IgD-negative memory B cell (primary cell): ENCODE results near the gene DOCK8. TPM values are rescaled to one million over a fixed set of nuclear protein-coding genes. Genes with fewer than 3 reads are reported as not detected.

Experiments
- H3K27ac Mint-ChIP-seq, 3 donors: one replicate each; pipeline ENCODE4 v1.8.0; 2020 to 2022; ENCODE audit warnings: mild to moderate bottlenecking in 3 of 3, mixed read lengths in 3 of 3, moderate library complexity in 1 of 3
- H3K27me3 Mint-ChIP-seq: one replicate; pipeline ENCODE4 v1.8.0; 2021; ENCODE audit warnings: mixed read lengths
- H3K36me3 Mint-ChIP-seq: one replicate; pipeline ENCODE4 v1.8.0; 2020; ENCODE audit warnings: mild to moderate bottlenecking, mixed read lengths
- H3K4me1 Mint-ChIP-seq, 3 donors: one replicate each; pipeline ENCODE4 v1.8.0; 2020 to 2022; ENCODE audit warnings: mixed read lengths in 3 of 3, mild to moderate bottlenecking in 1 of 3
- H3K4me3 Mint-ChIP-seq, 4 donors: one replicate each; pipeline ENCODE4 v1.8.0; 2020 to 2022; ENCODE audit warnings: mild to moderate bottlenecking in 4 of 4, mixed read lengths in 4 of 4, moderate library complexity in 3 of 4
- H3K9me3 Mint-ChIP-seq, 3 donors: one replicate each; pipeline ENCODE4 v1.8.0; 2020 to 2021; ENCODE audit warnings: mixed read lengths in 3 of 3, mild to moderate bottlenecking in 1 of 3
- polyA plus RNA-seq: library from polyadenylated mRNA; unstranded; fragments of 300-500 nt; fragmentation: Illumina TruSeq; gene quantifications from one replicate; pipeline ENCODE4 v1.2.3, GENCODE V29; 2021

Gene DOCK8
- polyA plus RNA-seq, 1 donor from 2014 or later: 76.8 TPM

GRCh38 chr9:438961-439768, 224.5 kb downstream of the DOCK8 start:
- Mint-ChIP-seq H3K9me3 (no peaks in the 10 kb centered on the region), H3K27me3 (no peaks in the 10 kb centered on the region), H3K4me3 (no peak overlapping the region), H3K36me3 (no peaks in the 10 kb centered on the region), H3K4me1 (peaks cover 0 to 2% (median 0%) of the 10 kb centered on the region in 3 donors), H3K27ac (no peak overlapping the region)

GRCh38 chr9:441126-441525, 226.5 kb downstream of the DOCK8 start:
- Mint-ChIP-seq H3K27ac (peak overlapping the region in 2 of 3 donors; percentile 46 to 85), H3K36me3 (no peaks in the 10 kb centered on the region), H3K27me3 (no peaks in the 10 kb centered on the region), H3K4me1 (peaks cover 0 to 2% (median 0%) of the 10 kb centered on the region in 3 donors), H3K4me3 (no peak overlapping the region), H3K9me3 (no peaks in the 10 kb centered on the region)

- H3K4me1 Mint-ChIP-seq: peaks cover 7 to 8% (median 8%) of the 10 kb centered on the region in 3 donors
- H3K27ac Mint-ChIP-seq: no peak overlapping the region
These were observed 229.9 kb downstream of the DOCK8 start for GRCh38 chr9:444528-444927.

GRCh38 chr9:445033-445432, 230.4 kb downstream of the DOCK8 start:
- H3K4me1 Mint-ChIP-seq: peaks cover 7 to 8% (median 8%) of the 10 kb centered on the region in 3 donors
- no peaks in the 10 kb centered on the region for H3K27me3 Mint-ChIP-seq
- no peaks in the 10 kb centered on the region for H3K36me3 Mint-ChIP-seq
- no peaks in the 10 kb centered on the region for H3K9me3 Mint-ChIP-seq
- peak overlapping the region; percentile 15 to 74 (median 39) for H3K27ac Mint-ChIP-seq
- H3K4me3 Mint-ChIP-seq: no peak overlapping the region

More at GRCh38 chr9:444528-444927, 229.9 kb downstream of the DOCK8 start:
- Mint-ChIP-seq H3K27me3 (no peaks in the 10 kb centered on the region), H3K4me3 (no peak overlapping the region), H3K9me3 (no peaks in the 10 kb centered on the region), H3K36me3 (no peaks in the 10 kb centered on the region)

- H3K9me3 Mint-ChIP-seq: no peaks in the 10 kb centered on the region
These were observed 231.5 kb downstream of the DOCK8 start for GRCh38 chr9:446074-446699.

GRCh38 chr9:447230-448025, 232.8 kb downstream of the DOCK8 start:
- Mint-ChIP-seq H3K27me3 (no peaks in the 10 kb centered on the region), H3K4me3 (no peak overlapping the region), H3K27ac (peak overlapping the region in 2 of 3 donors; percentile 39 to 42), H3K9me3 (no peaks in the 10 kb centered on the region), H3K36me3 (no peaks in the 10 kb centered on the region), H3K4me1 (peaks cover 7 to 8% (median 8%) of the 10 kb centered on the region in 3 donors)

More at GRCh38 chr9:446074-446699, 231.5 kb downstream of the DOCK8 start:
- Mint-ChIP-seq H3K27ac (no peak overlapping the region), H3K36me3 (no peaks in the 10 kb centered on the region), H3K27me3 (no peaks in the 10 kb centered on the region), H3K4me1 (peaks cover 7 to 8% (median 8%) of the 10 kb centered on the region in 3 donors), H3K4me3 (no peak overlapping the region)

GRCh38 chr9:450057-450456, 235.4 kb downstream of the DOCK8 start:
- H3K27ac Mint-ChIP-seq: no peak overlapping the region
- no peak overlapping the region for H3K4me3 Mint-ChIP-seq
- H3K4me1 Mint-ChIP-seq: peaks cover 6 to 8% (median 7%) of the 10 kb centered on the region in 3 donors
- peaks cover 1% of the 10 kb centered on the region for H3K36me3 Mint-ChIP-seq
- H3K27me3 Mint-ChIP-seq: no peaks in the 10 kb centered on the region
- no peaks in the 10 kb centered on the region for H3K9me3 Mint-ChIP-seq

GRCh38 chr9:450561-450960, 235.9 kb downstream of the DOCK8 start:
- Mint-ChIP-seq H3K4me3 (peak overlapping the region in 1 of 4 donors; percentile 1), H3K27me3 (no peaks in the 10 kb centered on the region), H3K27ac (no peak overlapping the region), H3K9me3 (no peaks in the 10 kb centered on the region), H3K36me3 (peaks cover 1% of the 10 kb centered on the region), H3K4me1 (peaks cover 6 to 8% (median 7%) of the 10 kb centered on the region in 3 donors)

GRCh38 chr9:453832-454231, 239.2 kb downstream of the DOCK8 start:
- peak overlapping the region in 1 of 3 donors; percentile 5 for H3K27ac Mint-ChIP-seq
- no peaks in the 10 kb centered on the region for H3K4me1 Mint-ChIP-seq
- no peak overlapping the region for H3K4me3 Mint-ChIP-seq
- H3K9me3 Mint-ChIP-seq: no peaks in the 10 kb centered on the region
- H3K36me3 Mint-ChIP-seq: peaks cover 3% of the 10 kb centered on the region
- H3K27me3 Mint-ChIP-seq: no peaks in the 10 kb centered on the region

- H3K4me3 Mint-ChIP-seq: no peak overlapping the region
- no peak overlapping the region for H3K27ac Mint-ChIP-seq
- peaks cover 3% of the 10 kb centered on the region for H3K36me3 Mint-ChIP-seq
These were observed 241.7 kb downstream of the DOCK8 start for GRCh38 chr9:456365-456764.

GRCh38 chr9:458590-458989, 243.9 kb downstream of the DOCK8 start:
- H3K4me1 Mint-ChIP-seq: no peaks in the 10 kb centered on the region
- H3K9me3 Mint-ChIP-seq: no peaks in the 10 kb centered on the region
- no peak overlapping the region for H3K4me3 Mint-ChIP-seq
- no peaks in the 10 kb centered on the region for H3K27me3 Mint-ChIP-seq
- peaks cover 5% of the 10 kb centered on the region for H3K36me3 Mint-ChIP-seq
- H3K27ac Mint-ChIP-seq: peak overlapping the region in 2 of 3 donors; percentile 21 to 57

More at GRCh38 chr9:456365-456764, 241.7 kb downstream of the DOCK8 start:
- no peaks in the 10 kb centered on the region for H3K27me3 Mint-ChIP-seq
- H3K4me1 Mint-ChIP-seq: no peaks in the 10 kb centered on the region
- H3K9me3 Mint-ChIP-seq: no peaks in the 10 kb centered on the region

- H3K36me3 Mint-ChIP-seq: peaks cover 4% of the 10 kb centered on the region
- H3K4me1 Mint-ChIP-seq: peaks cover 0 to 1% (median 0%) of the 10 kb centered on the region in 3 donors
- no peaks in the 10 kb centered on the region for H3K27me3 Mint-ChIP-seq
- H3K4me3 Mint-ChIP-seq: no peak overlapping the region
- no peak overlapping the region for H3K27ac Mint-ChIP-seq
- H3K9me3 Mint-ChIP-seq: no peaks in the 10 kb centered on the region
These were observed 245.1 kb downstream of the DOCK8 start for GRCh38 chr9:459491-460444.

- Mint-ChIP-seq H3K9me3 (no peaks in the 10 kb centered on the region), H3K36me3 (peaks cover 4% of the 10 kb centered on the region), H3K4me3 (no peak overlapping the region), H3K4me1 (peaks cover 0 to 1% (median 1%) of the 10 kb centered on the region in 3 donors), H3K27ac (peak overlapping the region in 1 of 3 donors; percentile 46), H3K27me3 (no peaks in the 10 kb centered on the region)
These were observed 247.5 kb downstream of the DOCK8 start for GRCh38 chr9:462121-462520.

- H3K27ac Mint-ChIP-seq: peak overlapping the region in 1 of 3 donors; percentile 51
- H3K4me1 Mint-ChIP-seq: peaks cover 0 to 2% (median 1%) of the 10 kb centered on the region in 3 donors
- H3K27me3 Mint-ChIP-seq: no peaks in the 10 kb centered on the region
- H3K36me3 Mint-ChIP-seq: peaks cover 2% of the 10 kb centered on the region
- H3K4me3 Mint-ChIP-seq: no peak overlapping the region
- no peaks in the 10 kb centered on the region for H3K9me3 Mint-ChIP-seq
These were observed 247.9 kb downstream of the DOCK8 start for GRCh38 chr9:462606-463005.
